OCI-M2 (cell line): ENCODE measurements around the gene RAPGEF6.

Source experiments
- DNase-seq: peaks from one replicate; lab custom pipeline; 2025; ENCODE audit not compliant: unreplicated experiment; lab: John Stamatoyannopoulos, UW

RAPGEF6 gene

DNA sequence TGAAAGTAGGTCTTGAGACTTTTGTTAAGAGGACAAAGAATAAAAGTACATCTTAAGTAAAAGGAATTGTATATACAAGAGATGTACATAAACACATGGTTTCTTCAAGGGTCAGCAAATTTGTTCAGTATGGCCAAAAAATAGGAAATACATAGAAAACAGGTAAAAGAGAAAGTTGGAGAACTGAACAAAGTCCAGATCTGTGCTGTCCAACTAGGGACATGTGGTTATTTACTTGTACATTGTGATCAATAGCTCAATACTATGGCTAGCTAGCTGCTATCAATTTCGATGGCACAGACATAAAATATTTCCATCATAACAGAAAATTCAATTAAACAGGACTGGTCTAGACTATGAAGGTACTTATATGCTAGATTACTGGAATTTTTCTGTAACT lies 92.3 kb downstream of the RAPGEF6 start:
- DNase-seq = no peak

DNA sequence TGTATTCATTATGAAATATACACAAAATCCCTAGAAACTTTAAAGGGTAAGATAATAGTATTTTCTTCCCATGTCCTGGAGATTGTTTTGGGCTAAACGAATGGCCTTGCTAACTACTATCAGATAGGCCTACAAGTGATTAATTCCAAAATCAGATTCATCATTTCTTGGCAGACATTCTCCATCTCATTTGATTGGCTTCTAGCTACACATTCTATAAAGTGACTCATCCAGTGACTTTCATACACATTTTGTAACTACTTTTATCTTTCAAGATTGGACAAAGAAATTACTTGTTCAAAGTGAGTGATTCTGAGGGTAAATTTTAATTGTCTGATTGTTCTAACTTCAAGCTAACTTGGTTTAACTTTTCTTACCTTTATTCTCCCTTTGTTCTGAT lies 93.3 kb downstream of the RAPGEF6 start:
- no peak for DNase-seq

DNA sequence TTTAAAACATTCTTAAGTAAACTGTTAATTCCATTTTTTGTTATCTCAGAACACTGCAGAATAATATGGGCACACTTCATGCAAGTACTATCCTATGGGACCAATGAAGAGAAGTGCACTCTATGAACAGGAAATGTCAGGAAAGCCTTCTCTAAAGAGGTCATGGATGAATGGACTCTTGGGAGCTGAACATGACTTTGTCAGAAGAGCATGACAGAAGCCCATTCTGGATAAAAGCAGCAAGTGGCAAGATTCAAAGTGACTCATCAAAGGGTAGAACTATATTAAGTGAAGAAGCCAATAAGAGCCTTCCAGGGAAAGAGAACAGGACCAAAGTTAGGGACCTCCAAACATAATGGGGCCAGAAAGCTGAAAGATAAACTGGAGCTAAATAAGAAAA lies 94.0 kb downstream of the RAPGEF6 start:
- no peak for DNase-seq

DNA sequence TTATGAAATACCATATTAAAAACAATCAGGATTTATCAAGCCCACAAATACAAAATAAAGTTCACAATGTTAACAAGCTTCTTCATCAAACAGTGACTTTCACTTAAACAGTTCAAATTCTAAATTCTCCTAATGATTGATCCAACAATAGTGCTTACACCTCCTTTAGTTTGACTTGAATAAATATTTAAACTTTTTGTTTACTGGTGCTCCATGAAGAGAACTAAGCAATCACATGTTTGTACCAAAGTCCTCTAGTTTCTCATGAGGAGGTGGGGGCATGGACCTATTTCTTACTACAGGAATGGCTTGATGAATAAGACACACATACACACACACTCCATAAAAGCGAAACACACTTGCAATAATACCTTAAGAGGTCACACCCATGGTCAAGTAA lies 95.8 kb downstream of the RAPGEF6 start:
- DNase-seq = no peak

DNA sequence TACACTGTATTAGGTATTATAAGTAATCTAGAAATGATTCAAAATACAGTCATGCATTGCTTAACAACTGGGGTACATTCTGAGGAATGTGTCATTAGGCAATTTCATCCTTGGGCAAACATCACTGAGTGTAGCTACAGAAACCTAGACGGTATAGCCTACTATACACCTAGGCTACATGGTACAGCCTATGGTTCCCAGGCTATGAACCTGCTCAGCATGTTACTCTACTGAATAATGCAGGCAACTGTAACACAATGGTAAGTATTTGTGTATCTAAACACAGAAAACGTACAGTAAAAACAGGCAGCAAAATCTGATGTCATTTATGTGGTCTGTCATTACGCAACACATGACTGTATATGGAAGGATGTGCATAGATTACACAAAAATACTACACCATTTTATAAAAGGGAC lies 96.8 kb downstream of the RAPGEF6 start:
- DNase-seq = no peak

DNA sequence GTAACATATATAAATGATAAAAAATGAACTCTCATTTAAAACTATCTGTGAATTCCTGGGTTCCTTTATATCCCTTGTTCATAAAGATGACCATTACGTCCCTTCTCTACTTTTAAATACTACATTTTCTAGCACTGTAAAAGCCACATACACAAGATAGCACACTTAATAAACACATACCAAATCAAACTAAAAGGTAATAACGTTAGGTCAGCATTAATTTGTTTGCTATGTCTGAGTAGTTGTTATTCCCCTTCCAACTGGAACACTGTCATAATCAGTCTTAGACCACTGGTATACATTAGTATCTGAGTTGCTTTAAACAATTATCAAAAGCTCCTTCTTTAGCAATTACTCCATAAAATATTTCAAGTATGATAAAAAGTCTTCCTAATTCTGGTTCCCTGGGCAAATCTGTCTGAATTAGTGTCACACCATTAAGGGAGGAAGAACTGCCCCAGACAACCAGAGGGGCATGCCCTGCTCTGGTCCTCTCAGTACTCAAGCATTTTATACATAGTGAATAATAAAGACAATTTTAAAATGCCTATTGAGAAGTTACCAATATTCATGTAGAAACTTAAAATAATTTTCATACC lies 98.1 kb downstream of the RAPGEF6 start:
- no peak for DNase-seq

DNA sequence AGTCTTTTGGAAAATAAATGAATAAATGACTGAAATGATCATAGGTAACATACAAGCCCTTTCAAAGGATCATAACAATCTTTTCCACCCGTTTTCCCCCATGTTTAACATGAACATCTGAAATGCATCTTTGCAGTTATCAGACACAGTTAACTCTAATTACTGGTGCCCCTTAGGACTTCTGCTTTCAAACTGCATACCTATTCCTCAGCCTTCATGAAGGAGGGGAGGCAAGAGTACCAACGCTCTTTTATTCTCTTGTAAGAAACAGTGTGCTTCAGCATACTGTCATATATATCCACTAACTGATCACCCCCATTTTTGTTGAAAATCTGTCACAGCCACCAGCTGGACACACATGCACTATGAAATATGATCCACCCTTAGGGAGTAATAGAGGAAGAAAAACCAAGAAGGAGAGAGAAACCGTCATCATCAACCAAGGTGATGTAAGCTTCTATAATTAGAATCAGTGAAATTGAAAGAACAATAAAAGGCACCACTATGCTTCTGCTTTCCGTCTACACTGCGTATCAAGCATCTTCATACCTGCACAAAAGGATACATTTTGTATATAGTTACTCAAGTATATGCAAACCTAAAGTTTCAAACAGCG lies 98.7 kb downstream of the RAPGEF6 start:
- no peak for DNase-seq

DNA sequence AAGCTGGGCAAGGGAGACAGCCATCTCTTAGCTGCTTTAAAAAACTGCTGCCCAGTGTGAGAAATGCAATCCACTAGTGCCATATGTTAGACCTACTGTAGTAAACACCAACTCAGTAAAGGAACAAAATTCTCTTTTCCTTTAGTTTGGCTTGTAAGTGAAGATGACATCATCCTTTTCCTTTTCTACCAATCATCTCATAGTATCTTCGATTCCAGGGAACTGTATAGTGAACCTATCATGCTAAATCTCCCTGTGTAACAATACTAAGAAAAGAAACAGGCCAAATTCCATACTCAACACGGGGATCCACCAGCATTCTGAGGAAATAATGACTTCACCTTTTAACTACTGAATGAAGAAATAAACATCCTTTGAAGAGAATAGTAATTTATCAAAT lies 100.1 kb downstream of the RAPGEF6 start:
- DNase-seq = no peak

DNA sequence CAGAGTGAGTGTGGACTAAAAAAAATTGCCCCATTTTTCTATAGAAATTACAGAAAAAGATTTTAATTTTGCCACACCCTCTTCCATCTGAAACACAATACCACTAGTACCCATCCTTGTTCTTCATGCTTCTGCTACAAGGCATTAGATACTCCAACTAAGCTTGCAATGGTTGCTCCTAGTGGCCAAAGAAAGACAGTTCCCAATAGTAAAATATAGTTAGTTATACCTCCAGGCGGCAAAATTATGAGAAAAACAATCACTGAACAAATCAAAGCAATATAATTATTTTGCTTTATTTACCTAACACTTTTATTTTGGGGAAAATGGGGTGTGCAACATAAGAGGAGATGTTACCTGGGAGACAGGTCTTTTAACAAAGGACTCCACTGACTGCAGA lies 101.2 kb downstream of the RAPGEF6 start:
- DNase-seq = no peak

DNA sequence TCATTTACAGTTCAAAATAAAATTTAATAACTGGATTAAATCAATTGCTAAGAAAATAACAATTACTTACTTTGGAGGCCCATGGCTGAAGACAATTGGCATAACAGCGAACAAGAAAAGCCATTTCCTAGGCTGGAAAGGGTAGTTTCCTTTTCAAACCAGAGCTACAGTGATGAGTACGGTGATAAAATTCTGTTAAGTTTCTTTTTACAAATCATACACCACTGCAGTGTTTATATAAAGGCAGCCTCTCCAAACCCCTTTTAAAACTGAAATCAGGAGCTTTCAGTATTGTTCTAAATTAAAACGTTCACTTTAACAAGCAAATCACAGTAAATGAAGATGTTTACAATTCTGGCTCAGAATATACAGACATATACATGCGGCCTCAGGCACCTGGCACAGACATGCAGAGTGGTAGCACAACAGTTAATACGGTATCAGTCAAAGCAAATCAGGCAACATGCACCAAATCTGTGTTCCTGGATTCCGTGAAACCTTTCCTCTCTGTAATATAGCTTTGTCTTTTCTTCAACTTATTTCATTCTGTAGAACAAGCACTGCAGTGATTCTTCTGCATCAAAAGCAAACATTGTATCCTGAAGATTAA lies 102.9 kb downstream of the RAPGEF6 start:
- DNase-seq = no peak

DNA sequence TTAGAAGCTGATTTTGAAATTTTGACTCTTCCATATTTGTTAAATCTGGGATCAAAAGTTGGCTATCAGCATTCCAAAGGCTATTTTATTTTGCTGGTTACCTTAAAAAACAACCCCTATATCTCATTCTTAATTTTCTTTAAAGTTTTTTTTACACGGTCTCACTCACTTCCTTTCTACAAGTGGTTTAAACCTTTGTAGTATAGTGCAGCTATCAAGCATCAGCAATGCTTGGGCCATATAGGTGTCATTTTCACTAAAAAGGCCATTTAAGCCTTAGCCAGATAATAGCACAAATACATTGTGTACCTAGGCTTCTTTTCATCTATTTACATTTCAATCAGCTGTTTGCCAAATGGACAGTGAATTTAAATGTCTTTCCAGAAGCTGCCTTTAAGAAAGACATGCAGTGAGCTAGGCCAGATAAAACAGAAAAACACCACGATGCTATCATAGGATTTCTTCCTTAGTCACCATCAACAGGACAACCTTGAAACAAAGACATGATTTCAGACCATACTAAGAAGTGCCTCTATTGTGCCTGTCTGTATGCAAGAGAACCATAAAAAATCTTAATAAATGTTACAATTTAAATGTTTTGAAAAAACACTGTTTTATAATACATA lies 104.2 kb downstream of the RAPGEF6 start:
- no peak for DNase-seq

DNA sequence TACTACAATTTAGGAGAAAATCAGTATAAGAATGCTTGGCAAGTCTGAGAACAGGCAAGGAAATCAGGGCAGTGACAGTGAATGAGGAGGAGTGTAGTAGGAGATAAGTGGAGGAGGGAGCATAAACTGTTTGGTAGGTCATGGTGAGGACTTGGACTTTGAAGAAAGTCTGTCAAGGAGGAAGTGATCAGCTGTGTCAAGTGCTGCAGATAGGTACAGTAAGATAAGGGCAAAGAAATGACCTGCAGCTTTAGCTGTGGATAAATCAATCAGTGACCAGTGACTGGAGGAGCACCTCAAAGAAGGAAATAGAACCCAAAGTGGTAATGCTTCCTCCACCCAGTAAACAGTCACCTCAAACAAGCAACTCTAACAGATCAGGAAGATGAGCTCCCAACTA lies 106.3 kb downstream of the RAPGEF6 start:
- DNase-seq = no peak

DNA sequence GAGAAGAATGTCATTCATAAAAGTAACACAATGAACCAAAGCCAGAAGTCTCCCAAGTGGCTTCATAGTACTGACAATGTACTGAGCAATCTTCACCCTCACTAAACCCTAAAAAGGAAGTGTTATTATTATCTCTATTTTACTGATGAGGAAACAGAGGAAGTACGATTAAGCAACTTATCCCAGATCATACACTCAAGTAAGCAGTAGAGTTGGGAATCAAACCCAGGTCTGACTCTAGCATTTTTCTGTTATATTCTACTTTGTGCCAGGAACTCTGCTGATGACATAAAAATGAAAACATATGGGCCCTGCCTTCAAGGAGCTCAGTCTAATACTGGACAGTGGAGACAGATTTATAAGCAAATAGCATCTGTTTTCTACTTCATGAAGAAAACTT lies 109.2 kb downstream of the RAPGEF6 start:
- DNase-seq = no peak

DNA sequence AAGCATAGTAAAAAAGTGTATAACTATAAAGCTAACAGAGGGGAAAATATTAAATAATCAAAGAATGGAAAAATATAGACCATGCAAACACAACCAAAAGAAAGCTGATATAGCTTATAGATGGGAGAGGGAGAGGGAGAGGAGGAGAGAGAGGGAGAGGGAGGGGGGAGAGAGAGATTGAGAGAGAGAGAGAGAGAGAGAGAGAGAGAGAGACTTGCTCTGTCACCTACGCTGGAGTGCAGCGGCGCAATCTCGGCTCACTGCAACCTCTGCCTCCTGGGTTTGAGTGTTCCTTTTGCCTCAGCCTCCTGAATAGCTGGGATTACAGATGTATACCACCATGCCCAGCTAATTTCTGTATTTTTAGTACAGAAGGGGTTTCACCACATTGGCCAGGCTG lies 110.6 kb downstream of the RAPGEF6 start:
- no peak for DNase-seq

DNA sequence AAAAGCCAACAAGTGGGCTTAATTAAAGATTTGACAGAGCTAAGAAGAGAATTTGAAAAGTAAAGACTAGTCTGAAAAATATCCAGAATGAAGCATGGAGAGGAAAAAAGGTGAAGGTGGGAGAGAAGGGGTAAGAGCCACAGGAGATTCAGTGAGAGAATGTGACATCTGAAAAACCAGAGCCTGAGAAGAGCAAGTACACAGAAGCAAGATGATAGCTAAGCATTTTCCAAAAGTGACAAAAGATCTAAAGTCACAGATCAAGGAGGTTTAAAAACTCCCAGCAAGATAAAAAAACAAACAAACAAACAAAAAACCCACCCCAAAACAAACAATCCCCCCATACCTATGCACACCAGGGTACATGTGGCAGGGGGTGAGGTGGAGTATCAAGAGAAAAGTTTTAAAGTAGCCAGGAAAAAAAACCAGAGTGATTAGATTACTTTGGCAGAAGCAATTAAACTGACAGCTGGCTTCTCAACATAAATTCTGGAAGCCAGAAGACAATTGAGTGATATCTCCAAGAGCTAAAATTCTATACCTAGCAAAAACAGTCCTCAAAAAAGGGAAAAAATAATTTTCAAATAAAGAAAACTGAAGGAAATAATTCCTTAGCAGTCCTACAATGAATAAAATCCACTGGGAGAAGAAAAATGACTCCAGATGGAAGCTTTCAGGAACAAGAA lies 111.4 kb downstream of the RAPGEF6 start:
- DNase-seq = no peak

DNA sequence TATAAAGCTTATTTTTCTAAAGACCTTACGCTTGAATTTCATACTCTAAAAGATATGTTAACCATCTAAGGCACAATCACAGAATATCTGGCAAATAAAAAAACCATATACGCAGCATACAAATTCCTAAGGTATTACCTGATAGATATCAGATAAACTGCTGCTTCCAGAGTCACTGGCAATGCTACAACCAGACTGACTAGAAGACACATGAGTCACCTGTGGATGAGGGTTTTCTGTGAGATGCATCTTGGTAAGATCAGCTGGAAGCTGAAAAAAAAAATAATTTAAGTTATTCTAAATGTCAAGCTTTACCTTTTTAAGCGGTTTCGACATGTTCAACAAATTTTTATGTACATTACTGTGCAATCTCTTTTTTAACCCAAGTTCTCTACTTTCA lies 113.8 kb downstream of the RAPGEF6 start:
- no peak for DNase-seq

DNA sequence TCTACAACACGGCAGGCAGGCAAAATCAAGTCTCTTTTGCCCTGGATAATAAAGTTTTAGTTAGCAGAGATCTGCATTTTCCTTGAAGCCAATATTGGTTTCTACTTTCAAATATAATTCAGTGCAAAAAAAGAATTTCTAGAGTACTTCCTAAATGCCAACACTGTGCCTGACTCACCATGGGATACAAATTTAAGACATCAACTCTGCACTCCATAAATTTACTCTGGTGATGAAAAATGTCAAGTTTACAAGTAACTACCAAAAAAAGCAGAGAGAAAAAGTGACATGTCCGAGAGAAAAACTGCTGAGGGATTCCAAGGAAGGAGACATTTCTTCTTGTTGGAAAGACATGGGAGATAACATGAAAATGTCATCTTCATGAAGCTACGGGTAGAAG lies 119.7 kb downstream of the RAPGEF6 start:
- DNase-seq = no peak

DNA sequence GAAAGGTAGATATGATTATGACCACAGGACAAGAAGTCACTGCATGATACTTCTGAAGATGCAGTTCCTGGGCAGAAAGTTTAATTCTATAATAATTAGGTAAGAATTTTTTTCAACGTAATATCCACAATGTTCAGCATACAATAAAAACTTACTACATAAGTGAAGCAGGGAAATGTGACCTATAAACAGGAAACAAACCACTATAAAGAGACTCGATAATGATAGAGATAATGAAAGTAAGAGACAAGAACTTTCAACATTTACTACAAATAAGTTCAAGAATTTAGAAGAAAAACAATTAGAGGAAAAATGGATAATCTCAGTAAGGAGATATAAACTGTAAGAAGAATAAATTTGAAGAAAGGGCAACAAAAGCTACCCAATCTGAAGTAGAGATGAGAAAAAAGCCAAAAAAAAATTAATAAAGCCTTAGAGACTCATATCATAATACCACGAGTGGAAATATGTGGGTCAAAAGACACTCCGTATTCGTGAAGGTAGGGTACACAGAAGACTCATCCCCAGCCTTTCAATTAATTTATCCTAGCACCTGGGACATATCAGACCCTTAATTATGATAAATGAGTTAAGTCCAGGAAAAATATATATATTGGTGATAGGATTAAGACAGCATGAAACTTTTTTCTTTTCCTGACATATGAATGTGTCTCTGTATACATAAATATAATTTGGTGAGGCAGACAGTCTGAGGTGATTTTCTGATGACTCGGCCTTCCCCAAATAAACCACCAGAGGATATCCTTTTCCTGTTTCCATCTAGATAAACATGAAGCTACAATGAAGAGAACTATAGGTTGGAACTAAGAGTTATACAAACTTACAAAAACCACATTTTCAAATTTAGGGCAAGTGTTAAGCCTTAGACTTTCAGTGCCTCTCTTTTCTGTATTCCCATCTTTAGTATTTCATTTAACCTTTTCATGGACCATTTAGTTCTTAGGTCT lies 120.4 kb downstream of the RAPGEF6 start:
- no peak for DNase-seq

DNA sequence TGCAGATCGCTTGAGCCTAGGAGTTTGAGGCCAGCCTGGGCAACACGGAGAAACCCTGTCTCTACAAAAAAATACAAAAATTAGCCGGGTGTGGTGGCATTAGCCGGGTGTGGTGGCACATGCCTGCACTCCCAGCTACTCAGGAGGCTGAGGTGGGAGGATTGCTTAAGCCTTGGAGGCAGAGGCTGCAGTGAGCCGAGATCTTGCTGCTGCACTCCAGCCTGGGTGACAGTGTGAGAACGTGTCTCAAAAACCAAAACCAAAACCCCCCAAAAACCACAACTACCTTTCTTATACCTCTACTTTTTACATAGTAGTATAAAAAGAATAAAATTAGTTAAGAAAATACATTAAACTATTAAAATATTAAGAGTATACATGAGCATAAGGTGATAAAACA lies 121.2 kb downstream of the RAPGEF6 start:
- DNase-seq = no peak

DNA sequence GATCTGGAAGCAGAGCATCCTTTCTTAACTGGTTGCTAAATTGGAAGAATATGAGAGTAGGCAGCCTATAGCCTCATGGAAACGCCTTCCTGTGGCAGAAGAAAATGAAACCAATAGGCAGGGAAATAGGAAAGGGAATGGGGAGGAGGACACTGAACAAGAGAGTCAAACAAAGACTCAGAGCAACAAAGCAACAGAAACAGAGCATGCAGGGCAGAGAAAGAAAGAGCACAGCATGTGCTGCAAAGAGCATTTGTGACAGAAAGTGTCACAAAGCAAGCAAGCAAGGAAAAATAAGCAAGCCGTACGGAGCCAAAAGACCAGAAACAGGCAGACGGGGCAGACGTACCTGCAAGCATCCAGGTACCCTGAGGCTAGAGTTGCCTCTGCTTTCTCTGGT lies 123.1 kb downstream of the RAPGEF6 start:
- DNase-seq = no peak

DNA sequence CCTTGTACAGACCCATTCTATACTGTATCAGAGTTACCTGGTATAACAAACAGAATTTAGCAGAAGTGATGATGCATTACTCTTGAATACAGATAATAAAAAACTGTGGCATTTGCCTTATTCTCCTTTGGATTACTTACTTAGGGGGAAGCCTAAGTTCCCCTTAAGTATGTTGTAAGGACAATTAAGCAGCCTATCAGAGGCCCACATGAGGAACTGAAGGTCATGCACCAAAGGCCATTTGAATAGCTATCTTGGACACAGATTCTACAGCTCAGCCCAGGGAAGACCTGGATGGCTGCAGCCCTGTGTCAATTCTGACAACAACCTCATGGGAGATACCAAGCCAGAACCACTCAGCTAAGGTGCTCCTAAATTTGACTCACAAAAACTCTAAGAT lies 125.2 kb downstream of the RAPGEF6 start:
- DNase-seq = no peak
